ENCODE data around the gene EXOC6.

- TF ChIP-seq, protein P1, sequence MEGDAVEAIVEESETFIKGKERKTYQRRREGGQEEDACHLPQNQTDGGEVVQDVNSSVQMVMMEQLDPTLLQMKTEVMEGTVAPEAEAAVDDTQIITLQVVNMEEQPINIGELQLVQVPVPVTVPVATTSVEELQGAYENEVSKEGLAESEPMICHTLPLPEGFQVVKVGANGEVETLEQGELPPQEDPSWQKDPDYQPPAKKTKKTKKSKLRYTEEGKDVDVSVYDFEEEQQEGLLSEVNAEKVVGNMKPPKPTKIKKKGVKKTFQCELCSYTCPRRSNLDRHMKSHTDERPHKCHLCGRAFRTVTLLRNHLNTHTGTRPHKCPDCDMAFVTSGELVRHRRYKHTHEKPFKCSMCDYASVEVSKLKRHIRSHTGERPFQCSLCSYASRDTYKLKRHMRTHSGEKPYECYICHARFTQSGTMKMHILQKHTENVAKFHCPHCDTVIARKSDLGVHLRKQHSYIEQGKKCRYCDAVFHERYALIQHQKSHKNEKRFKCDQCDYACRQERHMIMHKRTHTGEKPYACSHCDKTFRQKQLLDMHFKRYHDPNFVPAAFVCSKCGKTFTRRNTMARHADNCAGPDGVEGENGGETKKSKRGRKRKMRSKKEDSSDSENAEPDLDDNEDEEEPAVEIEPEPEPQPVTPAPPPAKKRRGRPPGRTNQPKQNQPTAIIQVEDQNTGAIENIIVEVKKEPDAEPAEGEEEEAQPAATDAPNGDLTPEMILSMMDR (IDR thresholded peaks at IDR 0.05; ENCODE audit: poor library complexity, severe bottlenecking) = no peak
- TF ChIP-seq RAD21 (conservative IDR thresholded peaks at IDR 0.05) (no peak), EP300 (conservative IDR thresholded peaks at IDR 0.05; ENCODE audit: poor library complexity, severe bottlenecking) (no peak), EZH2 (IDR thresholded peaks at IDR 0.05; ENCODE audit: borderline replicate concordance, insufficient read depth, low read length, poor library complexity, severe bottlenecking) (no peak), POLR2AphosphoS5 (IDR thresholded peaks at IDR 0.05) (no peak), TAF1 (IDR thresholded peaks at IDR 0.05; ENCODE audit: low read depth) (no peak), MXI1 (conservative IDR thresholded peaks at IDR 0.05; ENCODE audit: poor library complexity, severe bottlenecking) (no peak), SMC3 (conservative IDR thresholded peaks at IDR 0.05; ENCODE audit: poor library complexity) (no peak)
- TF ChIP-seq, protein P2, sequence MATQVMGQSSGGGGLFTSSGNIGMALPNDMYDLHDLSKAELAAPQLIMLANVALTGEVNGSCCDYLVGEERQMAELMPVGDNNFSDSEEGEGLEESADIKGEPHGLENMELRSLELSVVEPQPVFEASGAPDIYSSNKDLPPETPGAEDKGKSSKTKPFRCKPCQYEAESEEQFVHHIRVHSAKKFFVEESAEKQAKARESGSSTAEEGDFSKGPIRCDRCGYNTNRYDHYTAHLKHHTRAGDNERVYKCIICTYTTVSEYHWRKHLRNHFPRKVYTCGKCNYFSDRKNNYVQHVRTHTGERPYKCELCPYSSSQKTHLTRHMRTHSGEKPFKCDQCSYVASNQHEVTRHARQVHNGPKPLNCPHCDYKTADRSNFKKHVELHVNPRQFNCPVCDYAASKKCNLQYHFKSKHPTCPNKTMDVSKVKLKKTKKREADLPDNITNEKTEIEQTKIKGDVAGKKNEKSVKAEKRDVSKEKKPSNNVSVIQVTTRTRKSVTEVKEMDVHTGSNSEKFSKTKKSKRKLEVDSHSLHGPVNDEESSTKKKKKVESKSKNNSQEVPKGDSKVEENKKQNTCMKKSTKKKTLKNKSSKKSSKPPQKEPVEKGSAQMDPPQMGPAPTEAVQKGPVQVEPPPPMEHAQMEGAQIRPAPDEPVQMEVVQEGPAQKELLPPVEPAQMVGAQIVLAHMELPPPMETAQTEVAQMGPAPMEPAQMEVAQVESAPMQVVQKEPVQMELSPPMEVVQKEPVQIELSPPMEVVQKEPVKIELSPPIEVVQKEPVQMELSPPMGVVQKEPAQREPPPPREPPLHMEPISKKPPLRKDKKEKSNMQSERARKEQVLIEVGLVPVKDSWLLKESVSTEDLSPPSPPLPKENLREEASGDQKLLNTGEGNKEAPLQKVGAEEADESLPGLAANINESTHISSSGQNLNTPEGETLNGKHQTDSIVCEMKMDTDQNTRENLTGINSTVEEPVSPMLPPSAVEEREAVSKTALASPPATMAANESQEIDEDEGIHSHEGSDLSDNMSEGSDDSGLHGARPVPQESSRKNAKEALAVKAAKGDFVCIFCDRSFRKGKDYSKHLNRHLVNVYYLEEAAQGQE (IDR thresholded peaks at IDR 0.05; ENCODE audit: borderline replicate concordance) = no peak
Measured at GRCh38 chr10:93106631-93107072, 258.3 kb downstream of the EXOC6 start.

All from neural cell (in vitro differentiated cells).